Activated gamma-delta T cell treated with anti-CD3 and anti-CD28 coated beads, Interleukin-2, amount 50 U/mL, for 16 hours (primary cell): ENCODE measurements around the gene ANKHD1.

Experiments used
- DNase-seq: peaks from one replicate; pipeline ENCODE4 v3.0.0-alpha.2; 2020; ENCODE audit warnings: low read depth

Gene ANKHD1

DNA sequence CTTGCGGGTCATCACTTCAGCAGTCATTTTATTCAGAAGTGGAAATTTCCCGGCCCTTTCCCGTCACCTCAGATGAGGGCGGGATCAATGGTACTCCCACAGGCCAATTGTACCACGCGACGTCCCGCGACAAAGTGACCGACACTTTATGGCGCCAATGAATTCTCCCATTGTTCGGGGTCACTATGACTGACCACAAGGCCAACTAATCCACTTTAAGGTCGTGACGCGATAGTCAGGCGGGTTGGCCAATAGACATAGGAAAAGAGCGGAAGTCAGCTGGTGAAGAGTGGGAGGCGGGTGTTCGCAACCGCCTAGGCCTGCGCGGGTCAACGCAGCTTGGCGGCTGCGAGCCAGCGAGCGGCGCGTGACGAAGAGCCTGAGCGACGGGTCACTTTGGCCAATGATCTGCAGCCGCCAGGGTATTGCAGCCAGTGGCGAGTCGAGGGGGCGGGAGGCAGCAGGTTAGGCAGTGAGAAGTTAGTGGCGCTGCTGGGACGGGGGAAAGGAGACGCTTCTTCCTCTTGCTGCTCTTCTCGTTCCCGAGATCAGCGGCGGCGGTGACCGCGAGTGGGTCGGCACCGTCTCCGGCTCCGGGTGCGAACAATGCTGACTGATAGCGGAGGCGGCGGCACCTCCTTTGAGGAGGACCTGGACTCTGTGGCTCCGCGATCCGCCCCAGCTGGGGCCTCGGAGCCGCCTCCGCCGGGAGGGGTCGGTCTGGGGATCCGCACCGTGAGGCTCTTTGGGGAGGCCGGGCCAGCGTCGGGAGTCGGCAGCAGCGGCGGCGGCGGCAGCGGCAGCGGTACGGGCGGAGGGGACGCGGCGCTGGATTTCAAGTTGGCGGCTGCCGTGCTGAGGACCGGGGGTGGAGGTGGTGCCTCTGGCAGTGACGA lies at the start of gene ANKHD1:
Gene ANKHD1 (plus strand): TSS at position 472 of the 896 bp plus-strand sequence. CDS start 135 bp downstream, at position 607.
- DNase-seq: peak; percentile 92

DNA sequence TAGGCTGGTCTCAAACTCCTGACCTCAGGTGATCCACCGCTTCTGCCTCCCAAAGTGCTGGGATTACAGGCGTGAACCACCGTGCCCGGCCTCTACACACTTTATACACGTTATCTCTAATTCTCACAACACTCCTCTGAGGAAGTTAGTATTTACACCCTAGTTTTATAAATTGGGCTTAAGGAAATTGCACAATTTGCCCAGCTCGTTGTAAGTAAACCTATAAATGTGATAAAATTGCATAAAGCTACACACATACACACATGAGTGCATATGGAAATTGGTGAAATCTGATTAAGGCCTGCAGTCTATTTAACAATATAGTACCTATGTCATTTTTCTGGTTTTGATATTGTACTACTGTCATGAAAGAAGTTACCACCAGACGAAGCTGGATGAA lies 46.1 kb upstream of the ANKHD1 start:
- DNase-seq: no peak

DNA sequence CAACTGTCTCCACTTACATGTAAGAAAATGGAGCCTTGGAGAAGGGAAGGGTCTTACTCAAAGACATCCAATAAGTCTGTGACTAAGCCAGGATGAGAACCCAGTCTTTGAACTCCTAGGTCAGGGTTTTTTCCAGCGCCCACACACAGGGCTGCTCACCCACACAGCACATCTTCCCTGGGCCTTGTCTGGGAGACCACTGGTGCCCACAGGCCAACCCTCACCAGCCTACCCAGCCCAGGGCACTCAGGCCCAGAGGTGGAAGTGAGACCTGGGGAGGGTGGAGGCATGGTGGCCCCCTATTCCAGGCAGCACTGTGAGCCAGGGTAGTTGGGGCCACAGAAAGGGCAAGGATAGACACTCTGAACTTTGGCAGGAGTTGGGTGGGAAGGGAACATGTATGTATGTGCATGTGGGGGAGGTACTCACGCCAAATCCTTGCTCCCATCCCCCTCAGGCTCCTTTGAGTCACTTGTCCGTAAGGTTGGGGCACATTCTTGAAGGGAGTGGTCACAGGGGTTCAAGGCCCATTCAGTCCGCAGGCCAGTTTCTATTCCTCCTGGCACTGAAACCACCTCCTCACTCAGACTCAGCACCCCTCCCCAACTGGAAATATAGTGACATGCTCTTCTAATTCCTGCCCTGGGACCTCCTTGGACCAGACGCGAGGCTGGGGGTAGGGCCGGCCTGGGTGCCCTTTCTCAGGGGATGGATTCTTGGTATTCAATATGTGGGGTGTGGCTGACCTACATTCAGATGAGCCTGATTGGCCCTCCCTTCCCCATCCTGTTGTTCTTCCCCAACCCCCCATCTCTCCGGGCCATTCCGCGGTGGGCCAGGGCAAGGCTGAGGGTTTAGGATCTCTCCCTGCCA lies 44.5 kb upstream of the ANKHD1 start:
- DNase-seq: no peak

DNA sequence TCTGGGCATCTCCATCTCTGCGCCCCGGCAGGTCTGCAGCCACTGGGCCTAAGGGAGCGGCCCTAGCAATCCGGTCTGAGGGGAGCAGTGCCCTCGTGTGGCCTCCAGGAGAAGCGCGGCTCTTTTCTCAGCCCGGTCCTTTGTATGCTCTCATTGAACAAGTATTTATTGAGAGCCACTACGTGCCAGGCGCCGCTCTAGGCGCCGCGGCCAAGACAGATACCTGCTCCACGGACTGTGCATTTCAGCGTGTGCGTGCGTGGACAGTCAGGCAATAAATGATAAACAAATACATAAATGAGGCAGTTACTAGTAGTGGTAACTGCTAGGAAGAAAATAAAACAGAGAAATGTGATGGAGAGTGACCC lies 43.9 kb upstream of the ANKHD1 start:
- DNase-seq: peak; percentile 52

DNA sequence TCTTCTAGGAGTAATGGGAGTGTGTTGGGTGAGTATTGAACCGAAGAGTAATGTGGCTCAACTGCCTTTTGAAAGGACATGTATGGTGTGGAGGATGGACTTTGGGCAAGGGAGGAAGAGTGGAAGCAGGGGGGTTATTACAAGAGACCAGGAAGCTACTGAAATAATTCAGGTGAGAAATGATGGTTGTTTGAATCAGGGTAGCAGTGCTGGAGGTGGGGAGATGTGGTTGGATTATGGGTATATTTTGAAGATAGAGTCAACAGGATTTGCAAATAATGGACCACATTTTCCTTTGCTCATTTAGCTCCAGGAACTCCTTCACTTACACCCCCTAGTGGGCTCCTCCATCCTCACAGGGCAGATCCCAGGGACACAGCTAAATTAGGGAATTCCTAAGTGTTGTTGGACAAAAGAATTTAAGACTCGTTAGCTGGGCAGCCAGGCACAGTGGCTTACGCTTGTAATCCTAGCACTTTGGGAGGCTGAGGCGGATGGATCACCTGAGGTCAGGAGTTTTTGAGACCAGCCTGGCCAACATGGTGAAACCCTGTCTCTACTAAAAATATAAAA lies 42.8 kb upstream of the ANKHD1 start:
- DNase-seq: no peak

- DNase-seq: no peak
Observed at GRCh38 chr5:140360101-140360500, 41.5 kb upstream of the ANKHD1 start, which contains the start of gene SLC4A9. Gene SLC4A9 (plus strand): TSS chr5:140360194. CDS start chr5:140360237, 43 bp downstream.

DNA sequence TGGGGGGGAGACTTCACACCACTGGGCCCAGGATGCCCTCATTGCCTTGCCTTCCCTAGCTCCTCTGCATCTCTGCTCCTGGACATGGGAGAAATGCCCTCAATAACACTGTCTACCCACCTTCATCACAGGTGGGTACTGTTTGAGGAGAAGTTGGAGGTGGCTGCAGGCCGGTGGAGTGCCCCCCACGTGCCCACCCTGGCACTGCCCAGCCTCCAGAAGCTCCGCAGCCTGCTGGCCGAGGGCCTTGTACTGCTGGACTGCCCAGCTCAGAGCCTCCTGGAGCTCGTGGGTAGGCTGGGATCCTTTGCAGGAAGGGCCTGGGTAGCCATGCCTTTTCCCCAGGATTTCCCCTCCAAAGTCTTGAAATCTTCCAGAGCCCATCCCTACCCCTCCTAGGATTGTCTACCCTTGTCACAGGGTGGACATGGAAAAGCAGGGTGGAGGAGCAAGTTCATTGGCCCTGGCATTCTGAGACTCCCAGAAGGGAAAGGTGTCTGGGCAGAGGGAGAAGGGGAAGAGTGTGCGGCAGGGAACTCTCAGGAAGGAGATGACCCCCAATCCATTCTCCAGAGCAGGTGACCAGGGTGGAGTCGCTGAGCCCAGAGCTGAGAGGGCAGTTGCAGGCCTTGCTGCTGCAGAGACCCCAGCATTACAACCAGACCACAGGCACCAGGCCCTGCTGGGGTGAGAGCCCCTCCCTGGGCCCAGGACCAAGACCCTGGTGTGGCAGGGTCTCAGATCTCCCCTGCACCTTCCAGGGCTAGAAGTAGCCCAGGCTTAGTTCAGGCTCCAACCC lies 40.8 kb upstream of the ANKHD1 start:
- DNase-seq: no peak

DNA sequence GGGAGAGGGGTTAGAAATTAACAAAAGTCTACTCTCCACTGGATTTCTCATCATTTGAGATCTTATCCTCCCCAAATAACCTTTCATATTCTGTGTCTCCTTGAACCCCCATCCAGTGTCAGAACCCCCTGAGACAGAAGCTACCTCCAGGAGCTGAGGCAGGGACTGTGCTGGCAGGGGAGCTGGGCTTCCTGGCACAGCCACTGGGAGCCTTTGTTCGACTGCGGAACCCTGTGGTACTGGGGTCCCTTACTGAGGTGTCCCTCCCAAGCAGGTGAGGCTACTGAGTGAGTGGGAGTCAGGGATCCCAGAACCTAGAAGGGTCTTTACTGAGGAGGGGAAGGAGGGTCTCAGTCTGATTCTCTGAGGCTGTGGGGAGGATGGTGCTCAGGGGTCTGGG lies 39.7 kb upstream of the ANKHD1 start:
- no peak for DNase-seq

DNA sequence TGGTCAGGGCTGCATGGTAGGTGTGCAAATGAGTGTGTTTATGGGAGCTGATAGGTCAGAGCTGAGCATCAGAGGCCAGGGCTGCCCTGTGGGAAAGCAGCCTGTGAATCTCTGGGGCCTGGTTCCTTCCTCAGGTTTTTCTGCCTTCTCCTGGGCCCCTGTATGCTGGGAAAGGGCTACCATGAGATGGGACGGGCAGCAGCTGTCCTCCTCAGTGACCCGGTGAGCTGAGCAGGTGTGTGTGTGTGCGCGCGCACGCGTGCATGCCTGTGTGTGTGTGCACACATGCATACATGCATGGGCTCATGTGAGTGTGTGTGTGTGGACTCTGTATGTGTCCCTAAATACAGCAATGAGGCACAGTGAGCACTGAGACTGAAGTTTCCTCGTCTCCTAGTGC lies 39.3 kb upstream of the ANKHD1 start:
- no peak for DNase-seq

DNA sequence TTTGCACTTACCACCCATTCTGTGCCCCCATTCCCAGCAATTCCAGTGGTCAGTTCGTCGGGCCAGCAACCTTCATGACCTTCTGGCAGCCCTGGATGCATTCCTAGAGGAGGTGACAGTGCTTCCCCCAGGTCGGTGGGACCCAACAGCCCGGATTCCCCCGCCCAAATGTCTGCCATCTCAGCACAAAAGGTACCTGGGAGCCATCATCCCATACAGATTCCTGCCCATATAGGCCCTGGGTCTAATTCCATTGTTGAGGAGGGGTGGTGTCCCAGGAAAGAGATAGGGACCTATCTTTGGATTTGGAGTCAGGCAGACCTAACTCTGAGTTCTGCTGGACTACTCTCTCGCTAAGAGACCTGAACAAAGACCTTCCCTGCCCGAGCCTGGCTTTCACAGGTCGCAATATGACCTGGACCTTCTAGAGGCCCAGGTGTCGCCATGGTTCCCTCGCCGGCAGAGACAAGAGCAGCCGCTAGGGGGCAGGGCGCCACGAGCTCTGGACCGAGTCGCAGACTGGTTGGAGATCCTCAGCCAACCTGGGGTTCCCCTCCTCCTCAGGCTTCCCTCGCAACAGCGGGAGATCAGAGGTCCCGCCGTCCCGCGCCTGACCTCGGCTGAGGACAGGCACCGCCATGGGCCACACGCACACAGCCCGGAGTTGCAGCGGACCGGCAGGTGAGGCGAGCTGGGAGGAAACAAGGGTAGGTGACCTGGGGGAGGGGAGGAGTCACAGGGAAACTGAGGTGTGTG lies 38.6 kb upstream of the ANKHD1 start:
- peak; percentile 71 for DNase-seq

- no peak for DNase-seq
Observed at GRCh38 chr5:140363631-140364471, 37.8 kb upstream of the ANKHD1 start.

- no peak for DNase-seq
Observed at GRCh38 chr5:140364472-140364765, 37.2 kb upstream of the ANKHD1 start.

GRCh38 chr5:140365282-140365681 lies 36.4 kb upstream of the ANKHD1 start:
- DNase-seq: no peak

GRCh38 chr5:140365941-140366340 lies 35.7 kb upstream of the ANKHD1 start:
- DNase-seq: no peak

DNA sequence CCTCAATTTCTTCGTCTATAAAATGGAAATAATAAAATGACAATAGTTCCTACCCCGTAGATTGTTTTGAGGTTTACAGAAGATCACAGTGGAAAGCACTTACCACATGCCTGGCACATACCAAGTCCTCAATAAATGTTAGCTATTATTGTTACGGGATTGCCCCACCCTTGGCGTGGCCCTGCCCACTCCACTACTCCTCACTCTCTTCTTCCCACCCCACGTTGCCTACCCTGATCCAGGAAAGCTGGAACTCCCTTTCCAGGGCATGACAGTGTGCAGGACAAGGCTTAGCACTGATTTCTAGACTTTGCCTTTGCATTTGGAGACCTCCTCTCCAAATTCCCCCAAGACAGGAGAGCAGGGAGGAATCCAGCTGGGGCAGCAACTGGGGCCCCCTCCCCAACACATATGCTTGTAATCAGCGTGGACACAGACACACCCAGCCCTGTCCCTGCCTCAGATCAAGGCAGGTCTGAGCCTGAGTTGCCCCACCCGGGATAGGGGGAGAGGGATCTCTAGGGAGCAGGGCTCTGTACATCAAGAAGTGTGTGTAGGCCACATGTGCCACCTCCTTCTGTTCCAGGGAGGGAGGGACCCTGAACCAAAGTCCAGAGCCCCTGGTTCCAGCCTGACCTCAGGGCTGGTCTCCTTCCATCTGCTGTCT lies 34.9 kb upstream of the ANKHD1 start:
- no peak for DNase-seq

GRCh38 chr5:140367256-140368013 lies 34.2 kb upstream of the ANKHD1 start:
- DNase-seq: no peak

- no peak for DNase-seq
Observed at GRCh38 chr5:140371356-140372151, 30.1 kb upstream of the ANKHD1 start.

- no peak for DNase-seq
Observed at GRCh38 chr5:140372971-140373487, 28.6 kb upstream of the ANKHD1 start.
